ENCODE results near the gene C1orf74.
"Not testable (repeated sequence)": the region's sequence is repeated elsewhere in the genome, so short reads cannot be mapped to it uniquely, and the experiment has no call there.

Gene C1orf74

GRCh38 chr1:209803568-209803967 is 19.2 kb upstream of the C1orf74 start:
- Histone ChIP-seq H3K9me3 (no peaks in the 10 kb centered on the region), H3K36me3 (no peaks in the 10 kb centered on the region), H3K27ac (no peak overlapping the region), H3K4me3 (ENCODE audit: low read depth in 1 of 2, low read length in 1 of 2) (no peak overlapping the region), H3K4me1 (ENCODE audit: control insufficient read depth in 1 of 2, insufficient read depth in 1 of 2, low read depth in 1 of 2, low read length in 1 of 2) (peaks cover 9 to 11% of the 10 kb centered on the region in 2 experiments), H3K27me3 (peaks cover 52% of the 10 kb centered on the region)
- TF ChIP-seq CTCF (IDR thresholded peaks at IDR 0.05) = no peak

GRCh38 chr1:209802780-209803152 is 18.4 kb upstream of the C1orf74 start:
- Histone ChIP-seq H3K27ac (no peak overlapping the region), H3K27me3 (peaks cover 56% of the 10 kb centered on the region), H3K36me3 (no peaks in the 10 kb centered on the region), H3K4me3 (ENCODE audit: low read depth in 1 of 2, low read length in 1 of 2) (no peak overlapping the region), H3K4me1 (ENCODE audit: control insufficient read depth in 1 of 2, insufficient read depth in 1 of 2, low read depth in 1 of 2, low read length in 1 of 2) (peaks cover 9 to 11% of the 10 kb centered on the region in 2 experiments), H3K9me3 (no peaks in the 10 kb centered on the region)
- no peak for TF ChIP-seq CTCF (IDR thresholded peaks at IDR 0.05)

- Histone ChIP-seq H3K36me3 (no peaks in the 10 kb centered on the region), H3K4me3 (ENCODE audit: low read depth in 1 of 2, low read length in 1 of 2) (no peak overlapping the region), H3K9me3 (no peaks in the 10 kb centered on the region), H3K27me3 (peaks cover 56% of the 10 kb centered on the region), H3K27ac (no peak overlapping the region), H3K4me1 (ENCODE audit: control insufficient read depth in 1 of 2, insufficient read depth in 1 of 2, low read depth in 1 of 2, low read length in 1 of 2) (peaks cover 9 to 11% of the 10 kb centered on the region in 2 experiments)
- TF ChIP-seq CTCF (IDR thresholded peaks at IDR 0.05) = no peak
Measured at GRCh38 chr1:209802117-209802779, 17.9 kb upstream of the C1orf74 start.

- no peaks in the 10 kb centered on the region for H3K9me3 ChIP-seq
- TF ChIP-seq CTCF (IDR thresholded peaks at IDR 0.05) = no peak
- peaks cover 56% of the 10 kb centered on the region for H3K27me3 ChIP-seq
- H3K36me3 ChIP-seq = no peaks in the 10 kb centered on the region
- no peak overlapping the region for H3K27ac ChIP-seq
- no peak overlapping the region for H3K4me3 ChIP-seq (ENCODE audit: low read depth in 1 of 2, low read length in 1 of 2)
- peaks cover 7 to 8% of the 10 kb centered on the region in 2 experiments for H3K4me1 ChIP-seq (ENCODE audit: control insufficient read depth in 1 of 2, insufficient read depth in 1 of 2, low read depth in 1 of 2, low read length in 1 of 2)
Measured at GRCh38 chr1:209800984-209801834, 16.9 kb upstream of the C1orf74 start.

GRCh38 chr1:209797978-209798639 is 13.8 kb upstream of the C1orf74 start:
- Histone ChIP-seq H3K27ac (no peak overlapping the region), H3K9me3 (no peaks in the 10 kb centered on the region), H3K4me1 (ENCODE audit: control insufficient read depth in 1 of 2, insufficient read depth in 1 of 2, low read depth in 1 of 2, low read length in 1 of 2) (no peaks in the 10 kb centered on the region), H3K4me3 (ENCODE audit: low read depth in 1 of 2, low read length in 1 of 2) (no peak overlapping the region), H3K36me3 (no peaks in the 10 kb centered on the region), H3K27me3 (peaks cover 52% of the 10 kb centered on the region)
- no peak for TF ChIP-seq CTCF (IDR thresholded peaks at IDR 0.05)

- not testable (repeated sequence) for H3K27ac ChIP-seq; H3K36me3 ChIP-seq; H3K4me3 ChIP-seq (ENCODE audit: low read depth in 1 of 2, low read length in 1 of 2); H3K4me1 ChIP-seq (ENCODE audit: control insufficient read depth in 1 of 2, insufficient read depth in 1 of 2, low read depth in 1 of 2, low read length in 1 of 2); H3K9me3 ChIP-seq
- H3K27me3 ChIP-seq = peaks cover 71% of the 10 kb centered on the region
Measured at GRCh38 chr1:209793711-209794110, 9.4 kb upstream of the C1orf74 start.

All from neutrophil (primary cell).